GM18873 (cell line): ENCODE measurements around the gene GVQW3.
A peak's percentile ranks its signal among the peaks of the same experiment; 100 is the strongest.

ENCODE experiments used
- ATAC-seq: cut with Tn5 transposase; IDR thresholded peaks from one replicate; pipeline ENCODE4 v1.9.1; 2021; ENCODE audit warnings: mild to moderate bottlenecking, moderate library complexity, moderate number of reproducible peaks; ENCODE audit not compliant: unreplicated experiment, low FRiP score

Gene GVQW3

DNA sequence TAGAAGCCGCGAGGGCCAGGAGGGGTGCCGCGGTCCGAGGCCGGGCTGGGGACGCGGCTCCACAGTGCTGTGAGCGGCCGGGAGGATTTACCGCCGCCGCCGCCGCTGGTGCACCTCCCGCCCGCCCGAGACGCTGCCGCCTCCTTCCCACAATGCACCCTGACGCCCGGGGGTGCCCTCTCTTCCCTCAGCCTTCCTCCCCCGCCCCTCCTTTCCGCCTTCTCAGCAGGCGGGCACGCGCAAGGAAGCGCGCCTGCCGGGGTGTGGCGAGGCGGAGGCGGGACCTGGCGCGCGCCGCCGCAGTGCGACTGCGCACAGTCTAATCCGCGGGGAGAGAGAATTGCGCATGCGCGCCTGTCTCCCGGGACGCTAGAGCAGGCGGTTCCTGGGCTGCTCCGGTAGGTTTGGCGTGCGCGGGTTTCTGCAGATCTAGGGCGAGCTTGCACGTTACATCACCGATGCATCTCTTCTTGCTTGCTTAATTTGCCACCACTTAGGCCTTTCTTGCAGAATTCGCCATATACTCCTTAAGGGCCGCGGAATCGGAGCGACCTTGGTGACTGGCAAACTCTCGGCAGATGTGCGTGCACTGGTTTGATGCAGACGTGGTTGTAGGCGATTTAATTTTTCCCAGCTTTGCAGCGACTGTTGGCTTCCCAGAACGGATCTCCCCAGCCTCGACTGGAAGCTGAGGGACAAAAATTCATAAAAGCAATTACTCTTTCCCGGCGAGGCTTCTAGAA is at the start of gene GVQW3, which contains the start of gene THAP12:
GVQW3 (plus strand) TSS at position 347 of the 743 bp plus-strand sequence. CDS start 506 bp downstream, outside the sequence.
THAP12 (minus strand) TSS at position 156 of the 743 bp plus-strand sequence. CDS start 296 bp downstream, outside the sequence.
- peak; percentile 67 for ATAC-seq

DNA sequence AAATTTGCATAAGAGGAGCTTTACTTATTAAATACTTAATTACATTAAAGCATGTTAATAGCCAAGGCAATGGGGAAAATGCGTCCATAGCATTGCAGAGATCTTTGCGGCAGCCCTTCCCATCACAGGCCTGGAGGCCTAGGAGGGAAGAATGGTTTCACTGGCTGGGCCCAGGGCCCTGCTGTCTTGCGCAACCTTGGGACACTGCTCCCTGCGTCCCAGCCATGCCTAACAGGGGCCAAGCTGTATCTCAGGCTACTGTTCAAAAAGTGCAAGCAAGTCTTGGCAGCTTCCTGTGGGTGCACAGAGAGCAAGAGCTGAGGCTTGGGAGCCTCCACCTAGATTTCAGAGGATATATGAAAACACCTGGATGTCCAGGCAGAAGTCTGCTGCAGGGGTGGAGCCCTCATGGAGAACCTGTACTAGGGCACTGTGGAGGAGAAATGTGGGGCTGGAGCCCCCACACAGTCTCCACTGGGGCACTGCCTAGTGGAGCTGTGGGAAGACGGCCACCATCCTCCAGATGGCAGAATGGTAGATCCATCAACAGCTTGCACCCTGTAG is 46.2 kb upstream of the GVQW3 start:
- ATAC-seq = no peak

DNA sequence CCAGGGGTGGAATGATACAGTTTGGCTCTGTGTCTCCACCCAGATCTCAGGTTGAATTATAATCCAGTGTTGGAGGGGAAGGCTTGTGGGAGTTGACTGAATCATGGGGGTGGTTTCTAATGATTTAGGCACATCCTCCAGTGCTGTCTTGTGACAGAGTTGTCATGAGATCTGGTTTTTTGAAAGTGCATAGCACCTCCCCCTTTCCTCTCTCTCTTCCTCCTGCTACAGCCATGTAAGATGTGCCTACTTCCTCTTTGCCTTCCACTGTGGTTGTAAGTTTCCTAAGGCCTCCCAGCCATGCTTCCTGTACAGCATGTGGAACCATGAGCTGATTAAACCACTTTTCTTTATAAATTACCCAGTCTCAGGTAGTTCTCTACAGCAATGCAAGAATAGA is 45.3 kb upstream of the GVQW3 start:
- ATAC-seq = no peak

DNA sequence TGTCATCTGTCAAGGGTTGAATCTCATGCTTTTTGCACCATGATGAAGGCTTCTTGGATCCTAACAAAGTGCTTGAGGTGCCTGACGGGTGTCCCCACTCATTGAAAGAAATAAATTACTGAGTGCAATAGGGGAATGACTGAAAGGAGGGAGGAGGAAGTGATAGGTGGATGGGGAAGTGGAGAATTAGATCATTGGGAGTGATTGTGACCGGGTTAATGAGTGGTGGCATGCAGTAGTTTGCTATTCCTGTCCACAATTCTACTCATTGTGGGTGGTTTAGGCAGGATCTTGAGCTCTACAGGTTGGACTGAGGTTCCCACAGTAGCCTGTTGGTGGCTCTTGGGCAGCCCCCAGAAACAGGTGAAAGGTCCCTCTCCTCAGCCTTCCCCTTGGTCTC is 44.5 kb upstream of the GVQW3 start:
- ATAC-seq = no peak

DNA sequence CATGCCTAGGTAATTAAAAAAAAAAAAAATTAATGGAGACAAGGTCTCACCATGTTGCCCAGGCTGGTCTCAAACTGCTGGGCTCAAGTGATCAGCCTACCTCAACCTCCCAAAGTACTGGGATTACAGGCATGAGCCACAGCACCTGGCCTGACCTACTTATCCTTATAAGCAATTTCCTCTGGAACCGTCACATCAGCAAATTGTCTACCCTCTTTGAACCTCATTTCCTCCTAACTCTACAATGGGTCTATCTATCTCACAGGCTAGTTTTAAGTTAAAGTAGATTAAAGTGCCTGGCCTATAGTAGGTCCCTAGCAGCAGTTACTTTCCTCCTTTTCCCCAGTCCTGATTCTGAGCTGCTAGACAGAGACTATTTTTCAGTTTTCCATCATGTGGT is 43.7 kb upstream of the GVQW3 start:
- no peak for ATAC-seq

DNA sequence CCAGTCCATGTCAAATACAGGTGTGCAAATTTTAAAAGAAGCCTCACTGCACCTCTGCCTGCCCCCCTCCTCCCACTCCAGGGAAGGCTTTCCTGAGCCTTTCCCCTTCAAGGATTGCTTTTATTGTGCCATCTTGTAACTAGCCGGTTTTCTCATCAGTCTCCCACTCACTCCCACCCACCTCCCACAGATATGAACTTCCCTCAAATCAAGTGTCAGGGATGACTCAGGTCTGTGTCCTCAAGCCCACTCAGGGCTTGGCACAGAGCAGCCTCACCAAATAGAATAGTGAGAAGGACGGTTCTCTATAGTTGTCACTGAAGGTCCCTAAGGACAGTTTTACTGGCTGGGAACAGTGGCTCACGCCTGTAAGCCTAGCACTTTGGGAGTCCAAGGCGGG is 43.2 kb upstream of the GVQW3 start:
- no peak for ATAC-seq

DNA sequence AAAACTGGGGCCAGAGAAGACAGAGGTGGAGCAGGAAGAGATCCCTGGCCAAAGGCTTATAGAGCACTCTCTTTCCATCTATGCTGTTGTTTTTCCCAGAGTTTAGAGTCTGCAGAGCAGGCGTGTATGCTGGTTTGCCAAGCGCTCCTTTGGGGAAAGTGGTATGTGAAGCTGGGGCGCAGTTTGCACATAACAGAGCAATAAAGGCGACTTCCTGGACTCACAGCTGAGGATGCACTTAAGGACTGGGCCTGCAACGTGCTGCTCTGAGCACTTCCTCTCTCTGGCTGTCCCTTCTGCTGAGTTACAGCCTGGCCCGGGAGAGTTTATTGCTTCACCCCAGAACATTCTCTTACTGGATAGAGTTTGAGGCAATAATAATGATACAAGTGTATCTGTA is 41.9 kb upstream of the GVQW3 start:
- no peak for ATAC-seq

DNA sequence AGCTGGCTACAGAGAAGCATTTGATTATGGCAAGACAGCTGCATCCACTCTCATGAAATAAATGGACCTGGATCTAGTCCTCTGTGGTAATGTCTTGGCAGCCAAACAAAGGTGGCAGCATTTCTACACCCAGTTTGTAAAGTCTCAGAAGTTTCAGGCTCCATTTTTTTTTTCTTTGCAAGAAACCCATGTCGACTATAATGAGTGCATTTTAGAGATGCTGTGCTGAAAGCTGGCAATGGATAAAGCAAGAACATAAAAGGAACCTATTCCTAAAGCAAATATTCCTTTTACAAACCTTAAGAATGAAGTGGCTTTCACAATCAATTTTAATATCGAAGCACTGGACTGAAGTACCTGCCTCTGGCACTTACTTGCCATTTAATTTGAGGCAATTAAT is 33.7 kb upstream of the GVQW3 start:
- ATAC-seq = no peak

DNA sequence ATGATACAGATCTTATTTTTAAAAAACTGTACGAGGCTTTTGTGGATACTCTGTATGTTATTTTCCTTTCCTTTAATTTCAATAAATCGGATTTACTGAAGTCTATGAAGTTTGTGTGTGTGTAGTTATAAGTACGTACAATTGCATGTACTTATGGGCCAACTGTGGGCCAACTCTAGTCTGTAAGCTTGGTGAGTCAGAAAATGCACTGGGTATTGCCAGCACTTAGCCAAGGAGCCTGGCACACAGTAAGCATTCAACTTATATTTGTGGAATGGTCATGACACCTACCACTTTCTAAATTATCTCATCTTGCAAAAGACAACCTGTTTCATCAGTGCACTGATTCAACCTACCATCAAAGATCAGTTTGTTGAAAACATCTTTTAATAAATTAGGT is 32.8 kb upstream of the GVQW3 start:
- no peak for ATAC-seq

DNA sequence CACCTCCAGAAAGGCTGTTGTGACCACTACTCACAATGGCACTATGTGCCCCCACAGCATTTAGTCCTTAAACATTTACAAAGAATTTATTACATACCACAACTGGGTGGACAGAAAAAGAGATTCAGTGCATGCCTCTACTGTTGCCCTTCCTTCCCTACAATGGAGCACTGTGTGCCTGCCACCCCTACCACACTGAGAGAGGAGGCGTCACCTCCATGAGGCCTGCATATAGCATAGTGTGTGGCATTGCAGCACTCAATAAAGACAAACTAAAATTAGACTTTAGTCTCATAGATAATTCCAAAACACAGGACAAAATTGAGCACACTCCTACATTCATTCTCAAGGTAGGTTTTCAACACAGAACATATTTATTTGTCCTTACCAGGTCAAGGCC is 26.0 kb upstream of the GVQW3 start:
- no peak for ATAC-seq

DNA sequence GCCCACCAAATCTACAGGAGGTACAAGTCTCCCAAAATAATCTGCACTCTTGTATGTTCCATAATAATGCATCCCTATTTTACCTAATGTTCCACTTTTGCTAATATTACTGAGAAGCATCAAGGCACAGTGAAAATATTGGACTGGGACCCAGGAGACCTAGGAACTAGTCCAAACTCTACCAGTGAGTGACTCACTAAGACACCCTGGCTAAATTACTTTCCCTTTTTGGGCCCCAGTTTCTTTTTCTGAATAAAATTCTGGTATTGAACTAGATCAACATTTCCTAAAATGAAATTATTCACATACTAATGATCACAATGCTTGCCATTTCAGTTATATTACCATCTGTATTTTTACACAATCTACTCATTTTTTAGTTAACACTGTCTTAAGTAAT is 19.7 kb upstream of the GVQW3 start:
- no peak for ATAC-seq

DNA sequence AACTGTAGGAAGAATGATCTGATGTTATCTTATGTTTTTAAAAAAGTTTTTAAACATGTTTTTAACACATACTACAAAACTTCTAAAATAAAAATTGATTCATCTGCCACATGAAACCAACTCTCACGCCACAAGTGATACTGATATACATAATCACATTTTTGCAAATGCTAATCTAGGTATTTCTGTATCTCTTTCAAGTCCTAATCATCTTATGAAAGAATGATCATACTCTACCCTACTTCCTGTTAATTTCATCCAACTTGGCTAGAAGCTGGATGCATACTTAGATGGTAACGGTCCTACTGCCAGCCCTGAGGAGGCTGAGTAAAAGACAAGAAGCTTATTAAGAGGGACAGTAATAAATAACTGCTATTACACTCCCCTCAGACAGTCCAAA is 19.3 kb upstream of the GVQW3 start:
- no peak for ATAC-seq

DNA sequence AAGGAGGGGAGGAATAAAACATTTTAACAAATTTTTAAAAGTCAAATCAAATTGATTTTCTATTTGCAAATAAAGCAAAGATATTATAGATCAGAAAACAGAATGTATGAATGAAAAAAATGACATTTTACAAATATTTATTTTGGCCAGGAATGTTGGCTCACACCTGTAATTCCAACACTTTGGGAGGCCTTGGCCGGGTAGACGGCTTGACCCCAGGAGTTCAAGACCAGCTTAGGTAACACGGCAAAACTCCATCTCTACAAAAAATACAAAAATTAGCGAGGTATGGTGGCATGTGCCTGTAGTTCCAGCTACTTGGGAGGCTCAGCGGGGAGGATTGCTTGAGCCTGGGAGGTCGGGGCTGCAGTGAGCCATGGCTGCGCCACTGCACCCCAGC is 18.4 kb upstream of the GVQW3 start:
- ATAC-seq = no peak

DNA sequence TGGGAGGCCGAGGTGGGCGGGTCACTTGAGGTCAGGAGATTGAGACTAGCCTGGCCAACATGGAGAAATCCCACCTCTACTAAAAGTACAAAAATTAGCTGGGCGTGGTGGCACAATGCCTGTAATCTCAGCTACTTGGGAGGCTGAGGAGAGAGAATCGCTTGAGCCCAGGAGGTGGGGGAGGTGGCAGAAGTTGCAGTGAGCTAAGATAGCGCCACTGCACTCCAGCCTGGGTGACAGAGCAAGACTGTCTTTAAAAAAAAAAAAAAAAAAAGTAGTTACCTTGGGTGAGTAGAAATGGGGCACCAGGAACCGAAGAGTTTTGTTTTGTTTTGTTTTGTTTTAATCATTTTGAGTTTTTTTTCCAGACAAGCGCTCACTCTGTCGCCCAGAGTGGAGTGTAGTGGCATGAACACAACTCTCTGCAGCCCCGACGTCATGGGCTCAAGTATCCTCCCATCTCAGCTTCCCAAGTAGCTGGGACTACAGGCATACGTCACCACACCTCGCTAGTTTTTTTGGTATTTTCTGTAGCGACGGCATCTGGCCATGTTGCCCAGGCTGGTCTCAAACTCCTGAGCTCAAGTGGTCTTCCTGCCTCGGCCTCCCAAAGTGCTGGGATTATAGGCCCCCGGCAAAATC is 16.0 kb upstream of the GVQW3 start:
- no peak for ATAC-seq

DNA sequence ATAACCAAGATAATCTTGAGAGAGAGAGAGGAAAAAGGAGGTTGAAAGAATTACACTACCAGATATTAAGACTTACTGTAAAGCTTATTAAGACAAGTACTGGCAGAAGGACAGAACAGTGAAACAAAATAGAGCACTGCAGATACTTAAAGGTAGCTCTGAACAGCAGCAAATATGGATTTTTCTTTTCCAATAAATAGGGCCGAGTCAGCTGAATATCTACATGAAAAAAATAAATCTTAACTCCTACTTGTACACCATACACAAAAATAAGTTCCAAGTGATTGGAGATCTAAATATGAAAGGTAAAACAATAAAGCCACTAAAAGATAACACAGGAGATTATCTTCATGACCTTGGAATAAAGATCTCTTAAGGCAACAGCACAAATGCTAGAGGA is 12.6 kb upstream of the GVQW3 start:
- no peak for ATAC-seq

DNA sequence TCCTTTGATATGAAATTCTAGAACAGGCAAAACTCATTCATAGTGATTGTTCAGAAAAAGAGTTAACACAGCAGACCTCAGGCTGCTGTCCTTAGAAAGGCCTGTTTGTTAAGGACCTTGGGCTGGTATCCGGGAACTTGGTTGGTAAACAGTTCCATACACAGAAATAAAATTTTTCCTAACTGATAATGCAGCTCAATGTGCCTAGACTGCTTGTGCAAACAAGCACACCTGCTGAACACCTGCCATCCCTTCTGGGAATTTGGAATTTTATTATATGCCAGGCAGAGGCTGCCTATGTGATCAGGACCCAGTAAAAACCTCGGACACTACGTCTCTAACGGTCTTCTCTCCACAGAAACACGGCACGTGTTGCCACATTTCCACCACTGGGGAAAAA is 11.7 kb upstream of the GVQW3 start:
- ATAC-seq = no peak

DNA sequence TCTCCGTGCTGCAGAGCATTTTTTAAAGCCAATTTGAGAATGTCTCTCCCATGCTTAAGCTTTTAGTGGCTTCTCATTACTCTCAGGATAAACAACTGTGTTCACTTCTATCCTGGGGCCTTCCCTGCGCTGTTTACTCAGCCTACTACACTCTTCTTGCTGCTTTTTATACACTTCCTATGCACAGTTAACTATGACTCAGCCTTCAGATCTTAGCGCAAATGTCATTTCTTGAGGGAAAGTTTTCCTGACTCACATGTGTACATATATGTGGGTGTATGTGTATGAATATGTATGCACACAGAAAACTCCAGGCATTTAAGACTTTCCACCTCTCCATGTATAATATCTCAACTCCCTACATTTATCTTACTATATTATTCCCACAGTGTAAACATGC is 10.0 kb upstream of the GVQW3 start:
- no peak for ATAC-seq

DNA sequence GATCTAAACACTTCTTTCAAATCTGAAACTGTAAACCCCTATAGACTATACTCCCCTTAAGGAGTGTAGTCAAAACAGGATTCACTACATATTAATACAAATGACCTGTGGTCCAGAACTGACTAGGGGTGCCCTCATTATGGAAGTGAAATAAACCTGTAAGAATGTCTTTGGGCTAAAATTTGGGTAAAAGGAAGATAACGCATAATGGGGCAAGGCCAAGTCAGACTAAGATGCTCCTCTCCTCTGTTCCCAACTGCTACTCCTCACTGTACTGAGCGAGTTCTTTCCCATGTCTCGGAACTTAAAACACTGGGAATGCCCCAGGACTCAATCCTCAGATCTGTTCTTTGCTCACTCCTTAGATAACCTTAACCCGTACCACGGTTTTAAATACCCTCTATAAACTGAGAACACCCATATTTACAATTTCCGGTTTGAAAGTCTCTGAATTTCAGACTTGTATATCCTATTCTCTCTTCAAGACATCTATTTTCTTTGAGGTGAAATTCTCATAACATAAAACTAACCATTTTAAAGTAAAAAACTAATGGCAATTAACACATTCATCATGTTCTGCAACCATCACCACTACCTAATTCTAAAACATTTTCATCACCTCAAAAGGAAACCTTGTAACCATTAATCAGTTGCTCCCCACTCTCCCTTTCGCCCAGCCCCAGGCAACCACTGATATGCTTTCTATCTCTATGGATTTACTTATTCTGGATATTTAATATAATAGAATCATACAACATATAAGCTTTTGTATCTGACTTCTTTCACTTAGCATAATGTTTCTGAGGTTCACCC is 4.2 kb upstream of the GVQW3 start:
- ATAC-seq = no peak

DNA sequence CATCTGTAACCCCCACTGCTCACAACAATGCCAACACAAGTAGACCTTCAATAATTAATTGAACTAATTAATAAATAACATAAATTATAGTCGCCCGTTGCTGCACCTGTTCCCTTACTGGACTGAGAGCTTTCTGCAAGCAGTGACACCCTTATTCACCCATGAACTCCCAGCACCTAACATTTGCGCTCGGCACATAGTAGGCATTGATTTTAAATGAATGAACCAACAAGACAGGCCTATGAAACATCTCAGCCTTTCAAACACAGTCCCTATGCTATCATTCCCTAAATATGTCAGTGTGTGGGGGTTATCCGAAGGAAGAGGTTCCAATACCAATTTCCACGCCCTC is 1.3 kb upstream of the GVQW3 start:
- ATAC-seq = no peak

DNA sequence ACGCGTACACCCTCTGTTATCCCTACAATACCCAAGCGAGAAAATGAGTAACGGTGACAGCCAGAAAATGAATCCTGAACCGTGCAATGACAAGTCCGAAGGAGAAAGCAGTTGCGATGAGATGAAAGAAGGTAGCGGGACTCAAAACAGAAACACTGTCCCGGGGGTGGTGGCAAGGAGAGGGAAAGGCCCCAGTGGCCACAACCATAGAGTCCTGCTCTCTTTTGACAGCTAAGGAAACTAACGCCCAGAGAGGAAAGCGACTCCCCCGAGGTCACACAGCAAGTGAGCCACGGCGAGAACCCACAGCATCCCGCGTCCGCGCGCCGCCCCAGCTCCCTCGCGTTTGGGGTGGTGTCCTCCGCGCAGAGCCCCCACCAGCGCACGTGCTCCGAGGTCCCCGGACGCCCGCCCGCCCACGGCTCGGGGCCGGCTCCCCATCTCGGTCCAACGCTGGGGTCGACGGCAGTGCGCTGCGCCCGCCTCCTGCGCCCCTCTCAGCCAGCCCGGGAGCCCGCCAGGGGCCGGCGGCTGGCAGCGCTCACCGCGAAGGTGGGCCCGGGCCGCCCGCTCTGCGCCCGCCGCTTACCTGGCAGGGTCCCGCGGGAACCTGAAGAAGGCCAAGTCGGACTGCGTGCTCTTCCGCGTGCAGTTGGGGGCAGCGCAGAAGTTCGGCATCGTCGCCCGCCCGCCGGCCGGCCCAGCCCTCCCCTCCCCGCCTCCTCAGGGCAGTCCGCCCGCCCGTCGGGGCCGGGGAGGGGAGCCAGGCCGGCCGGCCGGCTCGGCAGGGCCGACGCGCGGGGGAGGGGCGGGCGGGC is 755 bp upstream of the GVQW3 start:
- peak; percentile 15 for ATAC-seq
